ENCODE data around the gene CLRN2.

GRCh38 chr4:17521595-17521994, 6.6 kb downstream of the CLRN2 start:
- no peak for TF ChIP-seq ELK4 (IDR thresholded peaks at IDR 0.05; ENCODE audit: borderline replicate concordance, low read depth, low read length)
- no peak for TF ChIP-seq CTCF (tag by site-specific recombination; IDR thresholded peaks at IDR 0.05)
- TF ChIP-seq SP2 (tag by site-specific recombination; IDR thresholded peaks at IDR 0.05): no peak
- TF ChIP-seq ATF2 (tag by site-specific recombination; IDR thresholded peaks at IDR 0.05; ENCODE audit: low read depth): no peak
- TF ChIP-seq ZNF155 (tag by site-specific recombination; IDR thresholded peaks at IDR 0.05): no peak
- no peak for TF ChIP-seq ZNF354C (tag by site-specific recombination; IDR thresholded peaks at IDR 0.05; ENCODE audit: borderline replicate concordance, low read depth)
- TF ChIP-seq ZNF830 (tag by site-specific recombination; IDR thresholded peaks at IDR 0.05; ENCODE audit: low read depth): no peak
- TF ChIP-seq YY1 (tag by site-specific recombination; IDR thresholded peaks at IDR 0.05): no peak
- TF ChIP-seq ZNF19 (tag by site-specific recombination; IDR thresholded peaks at IDR 0.05; ENCODE audit: low read depth): no peak
- no peak for TF ChIP-seq WT1 (tag by site-specific recombination; IDR thresholded peaks at IDR 0.05)
